Sigmoid colon (tissue), 3 donors: ENCODE results near the gene IGLL5.

Experiments
- POLR2A ChIP-seq, 2 donors: fragments of 450-650 bp; IDR thresholded peaks; one replicate each; pipeline ENCODE4 v1.6.1; 2016; ENCODE audit warnings: antibody characterized with exemption in 2 of 2, mild to moderate bottlenecking in 2 of 2, moderate library complexity in 2 of 2
- TF ChIP-seq, protein P1 (sequence below), 4 experiments: fragments of 450-650 bp in 3 of 4; fragments of 200-600 bp in 1 of 4; IDR thresholded peaks; one replicate each; pipeline ENCODE4 v1.5.1; 2016 to 2019; ENCODE audit warnings: antibody characterized with exemption in 4 of 4, mild to moderate bottlenecking in 3 of 4, moderate library complexity in 2 of 4

DNA sequence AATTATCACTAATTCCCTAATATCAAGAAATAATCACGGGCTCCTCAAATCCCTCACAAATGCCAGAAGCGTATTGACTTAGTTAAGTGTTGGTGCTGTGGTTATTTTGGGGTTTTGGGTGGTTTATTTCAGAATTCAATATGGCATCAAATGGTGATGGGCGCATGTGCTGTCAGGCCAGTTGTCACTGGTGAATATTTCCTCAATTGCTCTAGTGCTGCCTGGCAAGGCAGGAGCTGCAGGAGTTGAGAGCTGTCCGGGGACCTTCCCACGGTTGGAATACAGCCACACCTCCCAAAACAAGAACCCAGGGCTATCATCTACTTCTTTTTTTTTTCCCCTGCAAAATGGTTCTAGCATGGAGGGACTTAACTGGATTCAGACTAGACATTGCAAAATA is 10.3 kb downstream of the IGLL5 start:
- no peak for TF ChIP-seq POLR2A (IDR thresholded peaks at IDR 0.05)
- TF ChIP-seq, protein P1, sequence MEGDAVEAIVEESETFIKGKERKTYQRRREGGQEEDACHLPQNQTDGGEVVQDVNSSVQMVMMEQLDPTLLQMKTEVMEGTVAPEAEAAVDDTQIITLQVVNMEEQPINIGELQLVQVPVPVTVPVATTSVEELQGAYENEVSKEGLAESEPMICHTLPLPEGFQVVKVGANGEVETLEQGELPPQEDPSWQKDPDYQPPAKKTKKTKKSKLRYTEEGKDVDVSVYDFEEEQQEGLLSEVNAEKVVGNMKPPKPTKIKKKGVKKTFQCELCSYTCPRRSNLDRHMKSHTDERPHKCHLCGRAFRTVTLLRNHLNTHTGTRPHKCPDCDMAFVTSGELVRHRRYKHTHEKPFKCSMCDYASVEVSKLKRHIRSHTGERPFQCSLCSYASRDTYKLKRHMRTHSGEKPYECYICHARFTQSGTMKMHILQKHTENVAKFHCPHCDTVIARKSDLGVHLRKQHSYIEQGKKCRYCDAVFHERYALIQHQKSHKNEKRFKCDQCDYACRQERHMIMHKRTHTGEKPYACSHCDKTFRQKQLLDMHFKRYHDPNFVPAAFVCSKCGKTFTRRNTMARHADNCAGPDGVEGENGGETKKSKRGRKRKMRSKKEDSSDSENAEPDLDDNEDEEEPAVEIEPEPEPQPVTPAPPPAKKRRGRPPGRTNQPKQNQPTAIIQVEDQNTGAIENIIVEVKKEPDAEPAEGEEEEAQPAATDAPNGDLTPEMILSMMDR (IDR thresholded peaks at IDR 0.05), result no peak
